ENCODE measurements around the gene BPI. TPM values are rescaled to one million over a fixed set of nuclear protein-coding genes. Genes with fewer than 3 reads are reported as not detected.

The BPI gene
- polyA plus RNA-seq, 1 of the 3 experiments (the other 2 are of a cell fraction): not detected

GRCh38 chr20:38342216-38342615 lies 38.3 kb downstream of the BPI start:
- H3K27ac ChIP-seq (ENCODE audit: low read depth in 2 of 2, low read length in 1 of 2): no peak overlapping the region
- TF ChIP-seq SMC3 (IDR thresholded peaks at IDR 0.05; ENCODE audit: low read depth, low read length): no peak
- no peak for TF ChIP-seq MEF2A (IDR thresholded peaks at IDR 0.05; ENCODE audit: borderline replicate concordance, low read depth)
- no peak for TF ChIP-seq EP300 (IDR thresholded peaks at IDR 0.05; ENCODE audit: borderline replicate concordance in 1 of 2, low read depth in 1 of 2, low read length in 1 of 2)
- no peak for TF ChIP-seq USF1 (IDR thresholded peaks at IDR 0.05; ENCODE audit: borderline replicate concordance, low read depth)
- no peak for TF ChIP-seq CTCF (IDR thresholded peaks at IDR 0.05)
- H3K36me3 ChIP-seq (replicated peaks in 1 of 2; ENCODE audit: control insufficient read depth in 1 of 2, insufficient read depth in 2 of 2, low read length in 1 of 2): no peaks in the 10 kb centered on the region
- H3K9me3 ChIP-seq: no peaks in the 10 kb centered on the region
- peaks cover 7% of the 10 kb centered on the region; the same call in 1 of the 2 replicates for H3K27me3 ChIP-seq (ENCODE audit: insufficient read depth)
- no peak overlapping the region for H3K9ac ChIP-seq
- 55% methylated on average over 7 of the region's 7 CpGs for WGBS (ENCODE audit: low lambda C conversion rate)
- no peak overlapping the region for H2AFZ ChIP-seq (ENCODE audit: low read depth)
- no peak overlapping the region for H3K4me3 ChIP-seq (ENCODE audit: low read depth in 2 of 2, low read length in 1 of 2)
- H3K4me1 ChIP-seq (ENCODE audit: control insufficient read depth in 1 of 2, insufficient read depth in 2 of 2, low read depth in 1 of 2, low read length in 1 of 2): no peaks in the 10 kb centered on the region
- H3K9me2 ChIP-seq: no peaks in the 10 kb centered on the region
- POLR2A ChIA-PET: no interaction called here
- H3K79me2 ChIP-seq (ENCODE audit: insufficient read depth): no peaks in the 10 kb centered on the region
- no peaks in the 10 kb centered on the region for H4K20me1 ChIP-seq (ENCODE audit: insufficient read depth)
- no peak overlapping the region for H3K4me2 ChIP-seq
- no peaks in the 10 kb centered on the region for H3F3A ChIP-seq (replicated peaks; ENCODE audit: insufficient read depth)
- CTCF ChIA-PET: interaction anchor here (0.8 to 3.9 kb wide), 3 partner anchors 15 to 112 kb away, joined by 3 to 23 read pairs (median 4); no protein-coding TSS in a partner anchor
- no peak for DNase-seq

- no peak for DNase-seq
- Histone ChIP-seq H2AFZ (ENCODE audit: low read depth) (no peak overlapping the region), H3K9ac (no peak overlapping the region), H3K4me2 (no peak overlapping the region), H3K9me2 (no peaks in the 10 kb centered on the region), H3K4me3 (ENCODE audit: low read depth in 2 of 2, low read length in 1 of 2) (no peak overlapping the region), H3K36me3 (replicated peaks in 1 of 2; ENCODE audit: control insufficient read depth in 1 of 2, insufficient read depth in 2 of 2, low read length in 1 of 2) (no peaks in the 10 kb centered on the region), H3K79me2 (ENCODE audit: insufficient read depth) (no peaks in the 10 kb centered on the region), H3F3A (replicated peaks; ENCODE audit: insufficient read depth) (no peaks in the 10 kb centered on the region), H3K27ac (ENCODE audit: low read depth in 2 of 2, low read length in 1 of 2) (no peak overlapping the region), H3K4me1 (ENCODE audit: control insufficient read depth in 1 of 2, insufficient read depth in 2 of 2, low read depth in 1 of 2, low read length in 1 of 2) (no peaks in the 10 kb centered on the region), H3K9me3 (no peaks in the 10 kb centered on the region), H4K20me1 (ENCODE audit: insufficient read depth) (no peaks in the 10 kb centered on the region), H3K27me3 (ENCODE audit: insufficient read depth) (peaks cover 7% of the 10 kb centered on the region; the same call in 1 of the 2 replicates)
- WGBS (ENCODE audit: low lambda C conversion rate): 74% methylated on average over 5 of the region's 5 CpGs
- CTCF ChIA-PET: interaction anchor here (0.8 to 3.9 kb wide), 3 partner anchors 14 to 112 kb away, joined by 3 to 23 read pairs (median 4); no protein-coding TSS in a partner anchor
- no peak for TF ChIP-seq RCOR1 (IDR thresholded peaks at IDR 0.05; ENCODE audit: low read length)
- TF ChIP-seq SMC3 (IDR thresholded peaks at IDR 0.05; ENCODE audit: low read depth, low read length): no peak
- no peak for TF ChIP-seq FOSL2 (IDR thresholded peaks at IDR 0.05; ENCODE audit: borderline replicate concordance, low read depth)
- TF ChIP-seq USF1 (IDR thresholded peaks at IDR 0.05; ENCODE audit: borderline replicate concordance, low read depth): no peak
- no peak for TF ChIP-seq MXI1 (IDR thresholded peaks at IDR 0.05; ENCODE audit: low read depth, low read length)
- TF ChIP-seq RXRA (IDR thresholded peaks at IDR 0.05; ENCODE audit: borderline replicate concordance, low read depth): no peak
- TF ChIP-seq FOXM1 (IDR thresholded peaks at IDR 0.05; ENCODE audit: low read depth): no peak
- TF ChIP-seq CHD2 (IDR thresholded peaks at IDR 0.05; ENCODE audit: low read length, partially characterized antibody): no peak
- no peak for TF ChIP-seq TCF12 (IDR thresholded peaks at IDR 0.05)
- POLR2A ChIA-PET: no interaction called here
Observed at GRCh38 chr20:38342713-38343310, 38.9 kb downstream of the BPI start.

Measured in SK-N-SH (cell line).